Stimulated activated naive B cell treated with anti-CD40 and anti-IgM and Interleukin-4, amounts not matched to agents 10 μg/mL and 1 μg/mL and 100 μg/mL, for 72 hours (primary cell): ENCODE results near the gene TFF1.

ENCODE experiments used
- ATAC-seq, 2 donors: fragments of 150-1000 bp; cut with Tn5 transposase; replicated peaks; 2 replicates each; pipeline ENCODE4 v1.10.0; 2021; ENCODE audit warnings: moderate library complexity in 1 of 2
- DNase-seq: peaks from one replicate; pipeline ENCODE4 v3.0.0; 2021
- H3K27ac Mint-ChIP-seq: one replicate; pipeline ENCODE4 v1.8.0; 2022; ENCODE audit warnings: mild to moderate bottlenecking, mixed read lengths
- H3K27me3 Mint-ChIP-seq, 2 donors: one replicate each; pipeline ENCODE4 v1.8.0; 2022; ENCODE audit warnings: mixed read lengths in 2 of 2
- H3K36me3 Mint-ChIP-seq, 2 donors: one replicate each; pipeline ENCODE4 v1.8.0; 2022; ENCODE audit warnings: mixed read lengths in 2 of 2, mild to moderate bottlenecking in 1 of 2
- H3K4me1 Mint-ChIP-seq, 2 donors: one replicate each; pipeline ENCODE4 v1.8.0; 2022; ENCODE audit warnings: mixed read lengths in 2 of 2, mild to moderate bottlenecking in 1 of 2
- H3K4me3 Mint-ChIP-seq, 2 donors: one replicate each; pipeline ENCODE4 v1.8.0; 2022; ENCODE audit warnings: mild to moderate bottlenecking in 2 of 2, mixed read lengths in 2 of 2, moderate library complexity in 1 of 2
- H3K9me3 Mint-ChIP-seq, 2 donors: one replicate each; pipeline ENCODE4 v1.8.0; 2022; ENCODE audit warnings: mixed read lengths in 2 of 2, mild to moderate bottlenecking in 1 of 2

TFF1 gene

DNA sequence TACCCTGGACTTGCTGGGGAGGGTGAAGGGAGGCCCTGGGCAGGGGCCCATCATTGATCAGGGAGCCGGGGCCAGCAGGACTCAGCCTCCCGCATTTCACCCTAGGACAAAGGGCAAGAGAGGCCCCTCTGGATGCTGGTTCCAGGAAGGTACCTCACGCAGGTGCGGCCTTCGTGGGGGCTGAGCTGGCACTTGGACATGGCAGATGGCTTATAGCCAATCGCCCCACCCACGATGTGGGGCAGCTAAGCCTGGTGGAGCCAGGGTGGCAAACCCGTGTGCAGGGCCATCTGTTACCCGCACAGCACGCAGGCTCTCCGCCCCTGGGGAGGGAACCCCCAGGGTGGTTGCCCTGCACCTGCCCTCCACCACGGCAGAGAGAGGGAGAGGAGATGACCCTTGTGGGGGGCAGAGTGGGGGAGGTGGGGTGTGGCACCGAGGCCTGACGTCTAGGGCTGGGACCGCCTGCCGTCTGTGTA, 53.7 kb downstream of the TFF1 start:
- Mint-ChIP-seq H3K27me3 (peaks cover 14 to 30% of the 10 kb centered on the region in 2 donors), H3K4me3 (no peak overlapping the region), H3K36me3 (no peaks in the 10 kb centered on the region), H3K9me3 (no peaks in the 10 kb centered on the region), H3K4me1 (peaks cover 0 to 13% of the 10 kb centered on the region in 2 donors), H3K27ac (no peak overlapping the region)
- DNase-seq = no peak
- ATAC-seq = no peak
